RKO (cell line): Measurements from ENCODE around the gene AMN.

Experiments
- DNase-seq: peaks from one replicate; pipeline ENCODE4 v3.0.0-alpha.2; 2016; ENCODE audit warnings: low spot score

Gene AMN

DNA sequence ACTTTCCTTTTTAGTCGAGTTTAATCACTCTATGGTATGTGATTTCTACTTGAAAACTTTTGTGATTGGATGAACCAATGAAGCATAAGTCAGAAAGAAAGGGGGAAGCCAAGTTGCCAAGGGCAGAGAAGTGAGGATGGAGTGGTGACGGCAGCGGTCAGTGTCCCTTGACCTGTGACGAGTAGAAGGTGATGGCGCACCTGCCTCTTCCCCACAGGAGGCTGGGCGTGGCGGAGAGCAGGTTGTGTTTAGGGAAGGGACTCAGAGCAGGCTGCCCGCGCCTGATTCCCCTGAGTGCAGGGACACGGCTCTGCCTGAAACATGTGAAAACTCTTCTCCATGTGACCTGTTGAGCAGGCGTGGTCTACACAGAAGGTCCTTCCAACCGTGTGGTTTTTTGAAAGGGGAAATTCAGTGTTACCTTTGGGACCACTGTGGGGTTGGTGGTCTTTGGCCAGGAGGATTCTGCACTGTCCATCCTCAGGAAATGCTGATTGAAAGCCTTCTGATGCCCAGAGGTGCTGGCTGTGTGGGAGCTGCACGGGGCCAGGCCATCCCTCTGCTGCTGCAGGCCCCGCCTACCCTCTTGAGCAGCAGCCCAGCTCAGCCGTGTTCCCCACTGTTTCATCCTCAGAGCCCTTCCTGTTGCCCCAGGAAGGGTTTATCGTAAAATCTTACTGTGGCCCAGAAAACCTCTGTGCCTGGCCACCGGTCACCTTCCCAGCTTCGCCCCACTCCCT, 23.5 kb upstream of the AMN start:
- no peak for DNase-seq

DNA sequence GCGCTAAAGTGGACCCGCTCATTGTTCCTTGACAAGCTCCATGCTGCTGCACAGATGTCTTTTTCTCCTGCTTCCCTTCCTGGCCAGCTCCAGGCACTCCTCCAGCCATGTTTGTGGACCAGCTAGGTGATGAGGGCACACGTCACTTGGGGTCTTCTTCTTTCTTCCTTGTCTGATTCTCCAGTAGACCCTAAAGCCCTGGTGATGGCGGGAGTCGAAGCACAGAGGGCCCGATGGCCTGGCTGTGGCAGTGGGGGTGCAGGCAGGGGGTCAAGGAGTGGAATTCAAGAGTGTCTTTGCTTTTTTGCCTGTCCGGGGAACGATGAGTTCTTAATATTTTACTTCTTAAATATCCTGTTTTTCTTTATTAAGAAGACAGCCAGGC, 23.0 kb upstream of the AMN start:
- DNase-seq = no peak

DNA sequence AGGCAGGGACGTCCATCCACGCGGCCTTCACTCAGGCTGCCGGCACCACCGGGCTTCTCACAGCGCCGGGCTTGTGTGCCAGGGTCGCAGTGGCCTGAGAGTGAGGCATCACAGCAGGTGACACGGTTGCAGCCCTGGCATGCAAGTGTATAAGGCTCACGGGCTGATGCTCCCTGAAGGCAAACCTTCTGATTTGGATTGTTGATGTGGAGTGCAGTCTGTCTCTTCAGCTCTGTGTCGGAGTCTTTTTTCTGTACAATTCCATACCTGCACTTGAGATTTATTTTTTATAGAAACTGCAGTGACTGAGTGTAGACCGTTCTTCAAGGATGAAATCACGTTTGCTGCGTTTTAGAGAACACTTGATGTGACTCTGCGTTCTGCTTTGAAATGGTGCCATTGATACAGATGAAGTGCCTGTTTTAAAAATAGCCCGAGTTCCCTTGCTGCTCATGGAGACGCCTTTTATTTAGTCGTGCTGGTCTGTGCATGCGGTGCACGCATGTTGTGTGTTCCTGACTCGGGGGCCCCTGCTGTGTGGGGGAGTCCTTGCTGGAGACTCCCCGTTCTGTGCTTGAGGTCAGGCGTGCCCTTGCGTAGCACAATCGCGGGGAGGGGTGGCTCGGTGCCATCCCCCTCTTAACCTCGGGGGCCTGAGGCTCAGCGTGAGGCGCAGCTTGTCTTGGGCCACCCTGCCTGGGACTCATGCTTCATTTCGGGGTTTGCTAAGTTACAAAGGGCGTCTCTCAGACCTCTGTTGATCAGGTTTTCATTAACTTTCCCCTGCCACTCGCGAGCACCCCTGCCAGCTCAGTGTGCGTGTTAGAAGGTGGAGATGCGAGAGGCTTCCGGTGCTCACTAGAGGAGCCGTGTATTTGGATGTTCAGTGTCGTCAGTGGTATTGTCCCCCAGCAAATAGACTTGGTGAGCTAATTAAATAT, 21.6 kb upstream of the AMN start:
- no peak for DNase-seq

DNA sequence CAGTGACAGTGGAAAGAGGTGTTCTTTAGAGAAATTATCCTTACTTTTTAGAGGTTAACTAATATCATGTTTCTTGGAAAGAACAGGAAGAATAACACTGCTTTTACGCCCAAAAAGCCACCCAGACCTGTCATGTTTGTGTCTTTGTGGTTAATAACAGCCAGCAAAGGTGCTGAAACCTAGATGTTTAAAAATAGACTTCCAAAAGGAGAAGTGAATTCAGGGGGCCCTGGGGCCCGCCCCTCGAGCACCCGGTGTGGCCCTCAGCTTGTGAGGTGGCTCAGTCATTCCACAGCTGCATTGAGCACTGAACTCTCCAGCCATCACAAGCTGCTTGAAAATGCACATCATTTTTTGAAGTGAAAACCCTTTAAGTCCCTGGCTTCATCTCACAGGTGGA, 20.8 kb upstream of the AMN start:
- DNase-seq = no peak

DNA sequence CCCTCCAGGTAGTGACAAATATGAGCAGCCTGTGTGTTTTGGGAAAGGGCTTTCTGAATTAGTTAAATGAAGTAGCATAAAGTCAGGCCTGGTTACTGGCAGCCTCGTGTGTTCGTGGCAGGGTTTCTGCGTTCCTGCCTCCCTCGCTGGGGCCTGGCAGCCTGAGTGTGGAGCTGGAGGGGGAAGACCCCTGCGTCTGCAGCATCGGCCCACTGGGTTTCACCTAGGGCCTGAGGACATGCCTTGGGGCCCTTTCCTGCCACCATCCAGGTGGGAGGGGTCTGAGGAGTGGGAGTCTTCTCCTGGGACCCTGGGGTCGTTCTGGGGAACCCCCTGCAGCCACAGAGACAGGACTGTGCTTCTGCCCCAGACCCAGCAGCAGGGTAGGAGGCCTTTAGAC, 20.4 kb upstream of the AMN start:
- DNase-seq = no peak

DNA sequence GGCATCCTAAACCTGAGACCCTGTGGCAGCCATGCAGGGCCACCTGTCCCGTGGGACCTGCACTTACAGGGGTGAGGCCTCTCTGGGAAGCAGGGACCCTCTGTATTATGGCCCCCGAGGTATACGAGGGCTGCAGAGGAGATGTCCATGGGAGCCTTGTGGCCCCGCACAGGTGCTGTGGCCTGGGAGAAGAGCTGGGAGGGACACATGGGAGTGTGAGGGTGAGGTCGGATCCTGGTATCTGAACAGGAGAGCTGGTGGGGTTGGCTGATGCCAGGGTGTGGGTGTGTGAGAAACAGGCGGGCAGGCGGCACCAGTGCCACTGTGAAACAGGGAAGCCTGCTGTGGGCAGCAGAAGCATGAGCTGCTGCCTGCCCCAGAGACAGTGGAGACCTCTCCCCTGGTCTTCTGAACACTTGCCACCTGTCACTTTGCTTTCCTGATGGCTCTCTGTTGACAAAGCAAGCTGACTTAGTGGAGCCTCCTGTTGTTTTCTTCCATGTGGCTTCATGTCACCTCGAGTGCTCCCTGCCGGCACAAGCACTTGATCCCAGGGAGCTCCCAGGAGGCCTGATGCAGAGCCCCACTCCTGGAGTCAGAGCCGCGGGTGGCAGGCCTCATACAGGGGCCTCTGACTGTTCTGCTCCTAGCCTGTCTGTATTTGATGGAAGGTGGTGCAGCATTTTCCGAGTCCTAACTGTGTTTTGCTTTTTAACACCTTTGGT, 19.8 kb upstream of the AMN start:
- no peak for DNase-seq

DNA sequence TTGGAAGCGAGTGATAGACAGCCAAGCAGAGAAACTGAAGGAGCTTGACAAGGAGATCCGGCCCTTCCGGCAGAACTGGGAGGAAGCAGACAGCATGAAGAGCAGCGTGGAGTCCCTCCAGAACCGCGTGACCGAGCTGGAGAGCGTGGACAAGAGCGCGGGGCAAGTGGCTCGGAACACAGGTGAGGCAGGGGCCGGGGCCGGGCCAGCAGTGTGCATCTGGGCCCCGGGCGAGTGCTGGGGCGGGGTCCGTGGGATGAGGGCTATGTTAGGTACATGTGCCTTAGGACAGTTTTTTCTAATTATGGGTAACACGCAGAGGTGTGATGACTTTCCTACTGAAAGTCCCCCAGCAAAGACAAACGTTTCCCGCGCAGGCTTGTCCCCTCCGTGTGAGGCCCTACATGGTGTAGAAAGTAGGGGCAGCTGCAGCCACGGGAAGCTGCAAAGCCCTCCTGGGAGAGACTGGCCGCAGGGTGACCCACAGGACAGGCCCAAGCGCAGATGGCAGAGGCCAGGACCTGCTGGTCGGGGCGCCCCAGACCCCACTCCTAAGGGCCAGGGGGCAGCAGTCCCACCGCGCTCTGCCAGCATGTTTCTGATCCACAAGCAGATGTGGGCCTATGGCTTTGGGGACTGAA, 19.1 kb upstream of the AMN start:
- no peak for DNase-seq

DNA sequence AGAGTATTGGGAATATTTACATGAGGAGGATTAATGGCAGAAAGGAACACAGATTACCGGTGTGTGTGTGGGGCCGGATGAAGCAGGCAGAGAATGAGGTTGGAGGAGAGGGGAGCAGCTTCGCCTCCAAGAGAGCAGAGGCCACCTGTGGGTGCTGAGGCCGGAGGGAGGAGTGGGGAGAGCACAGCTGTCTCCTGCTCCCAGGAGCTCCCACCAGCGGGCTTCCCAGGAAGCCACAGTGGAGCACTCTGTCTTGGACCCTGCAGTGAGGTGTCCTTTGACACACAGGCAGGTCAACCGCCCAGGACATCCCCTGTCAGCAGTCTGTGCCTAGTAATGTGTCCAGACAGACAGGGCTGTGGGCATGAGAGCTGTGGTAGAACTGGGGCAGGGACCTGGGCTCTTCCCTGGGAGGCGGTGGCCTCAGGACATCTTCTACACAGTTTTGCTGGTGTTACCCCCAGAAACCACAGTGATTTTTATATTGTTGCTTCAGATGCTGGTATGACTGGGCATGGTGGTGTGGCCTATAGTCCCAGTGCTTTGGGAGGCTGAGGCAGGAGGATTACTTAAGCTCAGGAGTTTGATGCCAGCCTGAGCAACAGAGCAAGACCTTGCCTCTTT, 18.5 kb upstream of the AMN start:
- no peak for DNase-seq

DNA sequence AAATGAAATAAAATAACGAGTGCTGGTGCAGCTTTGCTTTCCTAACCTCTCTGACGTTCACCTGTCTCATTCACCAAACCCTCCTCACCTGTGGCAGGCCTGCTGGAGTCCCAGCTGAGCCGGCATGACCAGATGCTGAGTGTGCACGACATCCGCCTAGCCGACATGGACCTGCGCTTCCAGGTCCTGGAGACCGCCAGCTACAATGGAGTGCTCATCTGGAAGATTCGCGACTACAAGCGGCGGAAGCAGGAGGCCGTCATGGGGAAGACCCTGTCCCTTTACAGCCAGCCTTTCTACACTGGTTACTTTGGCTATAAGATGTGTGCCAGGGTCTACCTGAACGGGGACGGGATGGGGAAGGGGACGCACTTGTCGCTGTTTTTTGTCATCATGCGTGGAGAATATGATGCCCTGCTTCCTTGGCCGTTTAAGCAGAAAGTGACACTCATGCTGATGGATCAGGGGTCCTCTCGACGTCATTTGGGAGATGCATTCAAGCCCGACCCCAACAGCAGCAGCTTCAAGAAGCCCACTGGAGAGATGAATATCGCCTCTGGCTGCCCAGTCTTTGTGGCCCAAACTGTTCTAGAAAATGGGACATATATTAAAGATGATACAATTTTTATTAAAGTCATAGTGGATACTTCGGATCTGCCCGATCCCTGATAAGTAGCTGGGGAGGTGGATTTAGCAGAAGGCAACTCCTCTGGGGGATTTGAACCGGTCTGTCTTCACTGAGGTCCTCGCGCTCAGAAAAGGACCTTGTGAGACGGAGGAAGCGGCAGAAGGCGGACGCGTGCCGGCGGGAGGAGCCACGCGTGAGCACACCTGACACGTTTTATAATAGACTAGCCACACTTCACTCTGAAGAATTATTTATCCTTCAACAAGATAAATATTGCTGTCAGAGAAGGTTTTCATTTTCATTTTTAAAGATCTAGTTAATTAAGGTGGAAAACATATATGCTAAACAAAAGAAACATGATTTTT, 17.1 kb upstream of the AMN start:
- DNase-seq = no peak

DNA sequence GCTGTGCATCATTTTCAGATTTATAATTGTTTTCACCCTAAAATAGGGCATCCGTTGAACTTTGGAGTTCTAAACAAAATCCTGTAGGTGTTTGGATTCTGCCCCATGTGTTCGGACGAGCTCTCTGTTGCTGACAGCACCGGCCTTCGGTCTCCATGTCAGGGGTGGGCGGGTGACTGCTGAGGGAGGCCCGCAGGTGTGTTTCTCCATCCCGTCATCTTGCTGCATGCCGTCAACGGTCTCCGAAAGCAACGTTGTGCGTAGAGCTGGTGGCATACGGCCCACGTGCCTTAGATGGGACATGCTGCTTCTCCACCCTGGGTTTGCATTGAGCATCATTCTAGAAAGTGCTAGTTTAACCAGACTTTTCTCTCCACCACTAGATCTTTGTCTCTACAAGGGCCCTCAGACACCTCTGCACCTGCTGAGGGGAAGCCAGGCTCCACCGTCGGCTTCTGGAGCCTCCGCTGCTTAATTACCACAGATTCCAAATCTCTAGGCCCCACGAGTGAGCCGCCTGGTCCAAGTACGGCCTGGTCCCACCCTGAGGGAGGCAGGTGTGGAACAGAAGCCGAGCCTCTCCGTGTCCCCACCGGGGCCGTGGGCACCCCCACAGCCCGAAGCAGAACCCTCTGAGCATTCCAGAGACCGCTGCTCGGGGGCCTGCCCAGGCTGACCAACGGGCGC, 15.7 kb upstream of the AMN start:
- DNase-seq = no peak

DNA sequence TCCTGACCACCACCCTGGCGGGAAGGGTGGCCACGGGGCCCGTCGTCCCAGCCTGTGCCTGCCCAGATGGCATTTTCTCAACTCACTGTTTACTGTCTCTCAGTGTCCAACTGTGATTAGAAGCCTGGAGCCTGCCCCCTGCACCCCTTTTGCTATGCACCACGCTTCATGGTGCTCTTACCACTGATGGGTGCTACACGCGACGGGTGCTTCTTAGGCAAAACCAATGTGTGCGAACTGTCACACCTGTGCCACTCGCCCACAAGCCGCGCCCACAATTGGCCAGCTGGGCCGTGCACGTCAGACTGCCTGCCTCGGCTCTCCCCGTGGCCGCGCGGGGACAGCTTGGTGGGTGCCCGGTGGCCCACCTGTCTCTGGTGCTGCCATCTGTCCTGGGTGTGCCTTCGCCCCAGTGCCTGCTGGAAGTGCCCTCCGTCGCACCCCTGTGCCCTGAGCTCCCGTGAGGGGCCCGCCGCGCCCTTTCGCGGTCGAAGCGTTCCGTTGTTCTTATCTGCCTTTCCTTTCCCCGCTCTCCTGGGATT, 15.1 kb upstream of the AMN start:
- no peak for DNase-seq

DNA sequence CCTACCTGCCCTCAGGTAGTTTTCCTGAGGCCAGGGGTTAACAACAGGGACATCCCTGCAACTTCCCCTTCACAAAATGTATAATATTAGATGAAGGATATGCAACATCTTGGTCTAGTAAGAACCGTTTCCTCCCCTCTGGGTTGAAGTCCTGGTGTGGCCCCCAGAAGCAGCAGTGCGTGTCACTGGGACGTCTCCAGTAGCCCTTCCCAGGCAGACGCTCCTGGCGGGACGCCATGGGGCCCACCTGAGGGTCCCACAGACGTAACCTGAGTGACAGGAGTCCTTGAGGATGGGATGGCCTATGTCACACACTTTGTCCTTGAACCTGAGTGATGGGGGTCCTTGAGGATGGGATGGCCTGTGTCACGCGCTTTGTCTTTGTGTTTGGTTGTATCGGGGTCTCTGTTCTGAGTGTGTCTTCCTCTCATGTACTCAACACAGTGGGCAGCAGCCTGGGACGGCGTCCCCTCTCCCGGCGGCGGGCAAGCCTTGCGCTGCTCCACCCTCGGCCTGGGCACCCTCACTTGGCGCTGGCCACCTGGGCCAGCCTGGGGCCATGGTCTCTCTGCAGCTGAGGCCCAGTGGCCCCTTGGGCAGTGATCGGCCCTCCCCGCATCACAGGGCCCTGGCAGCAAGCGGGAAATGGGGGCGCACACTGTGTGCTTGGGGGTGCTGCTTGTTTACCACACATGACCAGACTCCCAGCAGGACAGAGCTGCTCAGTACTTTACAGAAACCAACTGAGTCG, 14.3 kb upstream of the AMN start:
- DNase-seq = no peak

DNA sequence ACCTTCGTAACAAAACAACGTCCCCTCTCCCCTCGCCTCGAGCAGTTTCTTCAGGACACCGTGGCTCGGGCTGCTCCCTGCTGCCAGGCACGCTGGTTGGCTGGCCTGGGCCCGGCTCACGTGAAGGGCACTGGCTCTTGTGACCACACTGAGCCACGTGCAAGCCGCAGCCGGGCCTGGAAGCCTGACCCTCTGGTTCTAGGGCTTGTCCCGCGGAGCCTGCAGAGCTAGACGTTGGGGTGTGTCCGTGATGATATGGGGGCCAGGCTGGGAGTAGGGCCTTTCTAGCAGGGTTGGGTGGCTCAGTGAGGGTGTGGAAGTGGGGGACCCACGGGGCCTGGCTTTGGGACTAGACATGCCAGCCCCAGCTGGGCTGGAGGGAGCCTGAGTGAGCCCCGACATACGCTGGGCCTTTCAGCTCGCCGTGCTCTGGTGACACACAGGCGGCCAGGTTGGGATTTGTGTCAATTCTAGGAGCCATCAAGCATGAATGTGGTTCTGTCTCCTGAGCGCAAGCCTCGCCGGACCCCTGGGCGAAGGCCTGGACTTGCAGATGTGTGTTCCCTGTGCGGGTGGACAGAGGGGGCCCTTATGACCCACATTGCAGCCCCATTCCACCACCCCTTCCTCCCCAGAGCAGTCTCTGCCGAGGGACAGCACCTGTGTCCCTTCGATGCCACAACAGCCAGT, 13.6 kb upstream of the AMN start:
- DNase-seq = no peak

DNA sequence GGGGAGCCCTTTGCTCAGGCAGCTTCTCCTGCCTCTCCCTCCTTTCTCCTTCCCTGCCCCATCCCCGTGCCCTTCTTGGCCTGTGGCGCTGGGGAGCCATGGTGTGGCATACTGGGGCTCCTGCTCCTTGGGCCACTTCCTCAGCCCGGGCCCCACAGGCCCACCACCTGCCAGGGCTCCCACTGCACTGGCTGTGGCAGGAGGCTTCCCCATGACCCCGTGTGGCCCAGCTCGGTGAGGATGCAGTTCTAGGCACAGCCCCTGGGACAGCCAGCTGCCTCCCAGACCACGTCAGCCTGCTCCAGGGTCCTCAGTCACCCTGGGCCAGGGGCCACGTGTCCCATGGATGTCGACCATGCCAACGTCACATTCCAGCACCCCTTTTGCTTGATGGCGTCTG, 13.0 kb upstream of the AMN start:
- DNase-seq = no peak

DNA sequence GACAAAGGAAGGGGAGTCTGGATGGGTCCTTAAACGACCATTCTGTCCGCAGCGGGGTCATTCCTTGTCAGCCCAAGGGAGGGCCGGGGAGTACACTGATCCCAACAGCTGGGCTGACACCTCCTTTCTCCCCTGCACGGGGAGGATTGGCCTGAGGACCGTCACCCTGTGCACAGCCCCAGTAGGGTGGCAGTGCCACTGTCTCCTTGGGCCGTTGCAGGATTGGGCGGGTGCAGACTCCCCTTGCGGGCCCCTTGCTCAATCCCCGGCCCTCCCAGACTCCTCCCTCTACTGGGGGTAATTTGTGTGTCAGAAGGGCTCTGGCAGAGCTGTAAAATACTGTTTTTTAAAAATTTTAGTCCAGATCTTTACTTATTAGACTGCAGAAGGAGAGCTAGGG, 12.6 kb upstream of the AMN start:
- DNase-seq = no peak

DNA sequence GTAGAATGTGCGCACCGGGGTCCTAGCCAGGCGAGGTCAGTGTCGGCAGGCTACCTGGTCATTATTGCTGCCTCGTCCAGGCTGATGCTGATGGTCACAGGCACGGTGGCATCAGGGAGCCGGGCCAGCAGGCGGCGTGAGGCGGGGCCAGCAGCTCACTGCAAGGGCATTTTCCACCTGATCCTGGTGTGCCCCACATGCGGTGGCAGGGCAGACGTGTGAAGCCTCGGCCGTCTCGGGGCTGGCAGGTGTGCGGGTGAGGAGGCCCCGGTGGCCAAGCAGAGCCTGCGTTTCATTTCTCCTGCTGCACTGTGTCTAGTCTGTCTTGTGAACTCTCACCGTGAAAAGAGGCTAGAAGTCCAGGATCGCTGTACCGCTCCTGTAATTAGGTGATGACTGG, 12.0 kb upstream of the AMN start:
- no peak for DNase-seq

DNA sequence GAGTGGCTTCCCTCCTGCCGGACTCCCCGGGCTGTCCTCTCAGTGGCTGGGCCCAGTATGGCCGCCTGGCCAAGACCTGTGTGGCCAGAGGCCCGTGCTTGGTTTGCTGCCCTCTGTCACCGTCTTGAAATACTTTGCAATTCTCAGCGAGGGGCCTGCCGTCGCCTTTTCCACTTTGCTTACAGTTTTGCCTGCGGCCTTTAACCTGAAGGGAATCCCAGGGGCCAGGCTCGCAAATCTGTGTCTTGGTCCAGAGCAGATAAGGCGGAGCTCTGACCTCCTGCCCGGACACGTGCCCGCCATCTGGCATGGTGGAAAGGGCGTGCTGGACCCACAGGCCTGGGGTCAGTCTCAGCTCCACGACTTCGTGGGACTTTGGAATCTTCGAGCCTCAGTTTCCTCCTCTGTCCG, 10.9 kb upstream of the AMN start:
- no peak for DNase-seq

DNA sequence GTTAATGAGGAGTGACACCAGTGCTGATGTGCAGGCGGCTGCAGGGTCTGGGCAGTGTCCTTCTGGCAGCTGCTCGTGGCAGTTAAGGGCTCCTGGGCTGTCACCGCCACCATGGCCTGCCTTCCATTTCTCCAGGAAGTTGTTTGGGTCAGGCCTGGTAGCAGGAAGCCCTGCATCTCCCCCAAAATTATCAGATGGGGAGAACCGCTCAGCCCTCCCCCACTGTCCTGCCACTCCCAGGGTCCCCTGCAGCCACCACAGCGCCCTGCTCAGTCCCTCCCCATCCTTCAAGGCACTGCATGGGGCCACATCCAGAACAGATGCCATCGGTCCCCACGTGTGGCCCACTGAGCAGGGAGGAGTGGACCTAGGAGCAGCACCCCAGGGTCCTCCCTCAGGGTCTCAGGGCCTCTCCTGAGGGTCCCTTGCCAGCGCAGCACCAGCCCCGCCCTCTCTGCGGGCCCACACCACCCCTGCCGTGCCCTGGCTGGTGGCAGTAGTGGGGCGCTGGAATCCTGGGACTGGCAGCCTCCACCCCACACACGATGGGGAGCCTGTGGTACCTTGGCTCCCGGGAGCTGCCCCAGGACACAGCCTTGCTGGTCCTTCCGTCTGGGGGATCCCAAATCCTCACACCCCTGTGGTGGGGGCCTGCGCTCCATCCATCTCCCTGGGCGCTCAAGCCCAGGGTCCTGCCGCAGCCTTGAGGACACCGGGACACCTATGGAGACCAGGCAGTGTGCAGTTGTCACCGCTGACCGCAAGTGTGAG, 10.3 kb upstream of the AMN start:
- DNase-seq = no peak
